ENCODE data around the gene PDE4B. TPM values are rescaled to one million over a fixed set of nuclear protein-coding genes. Genes with fewer than 3 reads are reported as not detected.
A peak's percentile ranks its signal among the peaks of the same experiment; 100 is the strongest.

PDE4B gene
- 10.6 TPM for total RNA-seq
- long read RNA-seq, transcript PDE4B-203 (10 exons, 3,982 nt): major isoform, 15 of 19 reads
- long read RNA-seq, partial matches to known transcripts: 1 of 19 reads
- long read RNA-seq, other reads (novel, unspliced or antisense): 3 of 19 reads

DNA sequence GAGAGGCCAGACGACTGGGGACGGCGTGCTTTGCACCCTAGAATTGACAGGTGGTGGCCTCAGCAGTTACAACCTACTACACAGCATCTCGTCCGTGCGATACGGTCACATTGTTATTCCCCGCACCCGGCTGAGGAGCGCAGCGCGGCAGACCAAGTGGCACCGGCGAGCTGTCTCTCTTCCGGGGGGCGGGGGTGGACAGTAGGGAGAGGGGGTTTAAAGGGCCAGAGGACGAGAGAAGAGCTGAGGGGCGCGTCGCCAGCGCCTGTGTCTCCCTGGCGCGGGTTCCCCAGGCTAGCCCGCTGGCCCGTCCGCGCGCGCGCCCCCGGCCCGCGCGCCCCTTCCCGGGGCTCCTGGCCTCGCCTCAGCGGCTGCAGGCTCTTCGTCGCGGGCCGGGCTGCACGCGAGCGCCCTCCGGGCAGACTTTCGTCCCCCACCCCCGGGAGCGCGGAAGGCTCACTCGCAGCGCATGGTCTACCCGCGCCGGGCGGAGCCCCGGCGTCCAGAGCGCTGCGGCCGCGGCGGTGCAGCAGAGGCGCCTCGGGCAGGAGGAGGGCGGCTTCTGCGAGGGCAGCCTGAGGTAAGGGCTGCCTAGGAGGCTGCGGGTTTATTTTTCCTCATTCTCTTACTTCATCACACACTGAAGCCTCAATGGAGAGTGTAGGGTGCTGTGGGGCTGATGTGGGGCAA, at the start of gene PDE4B:
Gene PDE4B, plus strand, starts transcription at position 227 of the 690 bp plus-strand sequence.
- intact Hi-C loops (cut with DNase I): no loop called here
- DNase-seq: no peak
- peak; percentile 46 for ATAC-seq (ENCODE audit: poor library complexity)

DNA sequence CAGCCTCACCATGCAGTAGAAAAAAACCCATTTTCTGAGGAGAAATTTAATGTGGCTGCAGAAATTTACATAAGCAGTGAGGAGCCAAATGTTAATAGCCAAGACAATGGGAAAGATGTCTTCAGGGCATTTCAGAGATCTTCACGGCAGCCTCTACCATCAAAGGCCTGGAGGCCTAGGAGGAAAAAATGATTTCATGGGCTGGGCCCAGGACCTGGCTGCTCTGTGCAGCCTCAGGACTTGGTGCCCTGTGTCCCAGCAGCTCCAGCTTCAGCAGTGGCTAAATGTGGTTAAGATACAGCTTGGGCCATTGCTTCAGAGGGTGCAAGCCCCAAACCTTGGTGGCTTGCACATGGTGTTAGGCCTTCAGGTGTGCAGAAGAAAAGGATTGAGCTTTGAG, 48.0 kb upstream of the PDE4B start:
- DNase-seq (no peak), ATAC-seq (ENCODE audit: poor library complexity) (no peak)
- intact Hi-C loops (cut with DNase I): no loop called here

DNA sequence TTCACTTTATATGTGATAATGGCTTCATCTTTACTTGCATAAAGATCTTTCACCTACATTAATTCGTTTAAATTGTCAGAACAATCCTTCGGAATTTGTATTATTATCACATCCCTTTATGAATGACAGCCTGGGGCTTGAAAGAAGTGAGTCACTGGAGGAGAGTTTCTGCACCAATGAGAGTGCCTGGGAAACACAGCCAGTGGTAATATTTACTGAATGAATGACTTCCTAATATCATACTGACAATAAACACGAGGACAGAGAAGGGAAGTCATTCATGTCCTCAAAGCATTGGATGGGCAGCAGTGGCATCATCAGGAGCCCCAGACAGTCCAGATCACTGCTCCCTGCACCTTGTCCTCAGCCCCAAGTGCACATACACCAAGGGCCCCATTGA, 40.7 kb upstream of the PDE4B start:
- intact Hi-C loops (cut with DNase I): no loop called here
- no peak for DNase-seq
- no peak for ATAC-seq (ENCODE audit: poor library complexity)

DNA sequence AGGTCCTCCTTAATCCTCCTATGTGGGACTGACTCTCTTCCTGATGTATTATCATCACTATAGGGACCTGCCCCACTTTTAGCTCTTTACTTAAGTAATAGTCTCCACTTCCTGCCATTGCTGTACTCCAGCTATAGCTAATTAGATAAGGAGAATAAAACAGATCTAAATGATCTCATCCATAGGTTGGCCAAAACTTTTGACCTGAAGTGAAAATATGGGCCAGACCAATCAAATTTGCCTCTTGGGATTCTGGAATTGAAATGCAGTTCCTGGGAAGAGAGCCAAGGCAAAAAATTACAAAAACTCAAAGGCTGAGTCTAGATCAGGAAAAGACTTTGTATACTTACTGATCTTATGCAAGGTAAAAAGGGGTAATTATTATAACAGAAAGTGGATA, 36.1 kb upstream of the PDE4B start:
- intact Hi-C loops (cut with DNase I): no loop called here
- ATAC-seq (ENCODE audit: poor library complexity) (no peak), DNase-seq (no peak)

DNA sequence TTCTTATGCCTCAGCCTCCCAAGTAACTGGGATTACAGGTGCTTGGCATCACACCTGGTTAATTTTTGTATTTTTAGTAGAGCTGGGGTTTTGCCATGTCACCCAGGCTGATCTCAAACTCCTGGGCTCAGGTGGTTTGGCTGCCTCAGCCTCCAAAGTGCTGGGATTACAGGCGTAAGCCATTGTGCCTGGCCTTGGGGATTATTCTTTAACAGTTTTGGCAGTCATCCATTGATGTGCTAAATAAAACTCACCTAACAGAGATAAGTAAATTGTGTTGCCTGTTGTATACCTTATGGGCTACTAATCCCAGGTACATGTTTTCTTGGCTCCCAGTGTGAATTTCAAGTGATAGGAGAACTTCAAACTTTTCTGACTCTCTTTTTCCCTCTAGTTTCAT, 35.2 kb upstream of the PDE4B start:
- DNase-seq (no peak), ATAC-seq (ENCODE audit: poor library complexity) (no peak)
- intact Hi-C loops (cut with DNase I): no loop called here

DNA sequence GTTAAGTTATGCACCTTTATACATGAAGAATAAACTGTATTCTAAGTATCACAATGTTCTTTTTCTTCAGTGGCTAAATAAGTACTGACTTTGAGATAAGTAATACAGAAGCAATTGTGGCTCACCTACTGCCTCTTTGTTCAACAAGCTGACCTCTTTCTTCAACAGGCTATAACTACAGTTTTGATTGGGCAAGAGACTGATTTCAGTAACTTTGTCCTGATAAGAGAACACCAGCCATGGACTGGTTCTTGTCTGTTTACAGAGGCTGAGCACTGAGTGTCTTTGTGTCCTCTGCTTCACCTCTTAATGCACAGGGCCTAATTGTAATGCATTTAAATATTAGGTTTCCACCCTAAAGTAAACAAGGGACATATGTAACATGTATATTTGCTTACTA, 34.6 kb upstream of the PDE4B start:
- intact Hi-C loops (cut with DNase I): no loop called here
- DNase-seq: no peak
- no peak for ATAC-seq (ENCODE audit: poor library complexity)

DNA sequence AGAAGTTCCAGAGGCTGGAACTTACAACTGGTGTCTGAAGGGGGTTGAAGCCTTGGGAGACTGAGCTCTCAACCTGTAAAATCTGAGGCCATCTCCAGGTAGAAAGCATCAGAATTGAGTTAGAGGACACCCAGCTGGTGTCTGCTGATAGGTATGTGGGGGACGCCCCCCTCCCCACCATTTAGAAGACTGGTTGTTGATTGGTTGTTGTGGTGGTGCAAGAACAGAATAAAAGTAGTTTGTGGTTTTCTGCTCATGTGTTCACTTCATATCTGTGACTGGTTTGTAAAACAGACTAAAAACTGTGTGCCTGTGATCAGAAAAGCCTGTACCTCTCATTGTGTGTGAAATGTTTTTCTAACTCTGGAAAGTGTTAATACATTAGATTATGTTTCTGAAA, 33.2 kb upstream of the PDE4B start:
- no peak for ATAC-seq (ENCODE audit: poor library complexity)
- no peak for DNase-seq
- intact Hi-C loops (cut with DNase I): no loop called here

DNA sequence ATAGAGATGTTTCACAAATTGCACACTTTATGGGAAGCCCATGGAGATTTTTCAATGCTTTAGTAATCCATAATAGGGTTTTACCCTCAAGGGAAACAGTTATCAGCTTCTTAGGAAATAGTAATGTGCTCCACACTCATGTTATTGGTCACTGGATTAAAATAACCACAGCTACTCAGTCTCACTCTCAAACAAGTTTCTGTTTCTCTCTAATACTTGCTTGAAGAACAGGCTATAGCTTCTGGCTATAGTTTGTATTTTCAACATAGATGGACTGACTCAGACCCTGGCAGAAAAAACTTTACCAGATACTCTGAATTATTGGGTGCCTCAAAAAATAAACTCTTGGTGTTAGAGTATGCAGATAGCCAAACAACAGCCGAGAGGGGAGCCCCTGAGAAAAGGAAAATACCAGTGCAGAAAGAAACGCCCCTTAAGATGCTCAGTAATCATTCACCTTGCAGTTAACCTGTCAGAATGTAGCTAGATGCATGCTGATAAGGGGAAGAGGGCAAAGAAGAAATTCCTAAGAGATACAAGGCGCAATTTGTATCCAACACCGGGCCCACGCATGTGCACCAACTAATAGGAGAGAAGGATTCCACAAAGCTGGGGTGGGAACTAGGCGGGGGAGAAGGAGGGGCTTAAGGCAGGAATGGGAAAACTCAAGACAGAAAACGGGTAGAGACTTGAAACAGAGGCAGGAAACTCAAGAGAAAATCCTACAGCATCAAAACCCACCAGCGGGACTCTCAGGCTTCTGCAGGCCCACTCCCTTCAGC, 30.4 kb upstream of the PDE4B start:
- intact Hi-C loops (cut with DNase I): no loop called here
- no peak for ATAC-seq (ENCODE audit: poor library complexity)
- DNase-seq: no peak

DNA sequence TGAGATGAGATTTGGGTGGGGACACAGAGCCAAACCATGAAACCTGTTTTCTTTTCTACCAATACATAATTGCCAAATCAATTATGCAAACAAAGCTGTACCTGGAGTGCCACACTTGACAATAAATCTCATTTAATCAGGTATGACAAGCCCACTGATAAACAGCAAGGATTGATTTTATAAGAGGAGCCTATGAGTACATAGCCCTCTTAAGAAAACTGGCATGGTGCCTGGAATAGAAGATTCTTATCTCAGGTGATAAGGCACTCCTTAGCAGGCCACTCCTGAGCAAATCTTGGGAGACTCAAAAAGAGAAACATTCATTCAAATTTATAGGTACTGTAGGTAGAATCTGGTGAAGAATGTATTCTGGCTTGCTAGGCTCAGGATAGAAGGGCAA, 28.6 kb upstream of the PDE4B start:
- intact Hi-C loops (cut with DNase I): no loop called here
- ATAC-seq (ENCODE audit: poor library complexity): no peak
- DNase-seq: no peak

DNA sequence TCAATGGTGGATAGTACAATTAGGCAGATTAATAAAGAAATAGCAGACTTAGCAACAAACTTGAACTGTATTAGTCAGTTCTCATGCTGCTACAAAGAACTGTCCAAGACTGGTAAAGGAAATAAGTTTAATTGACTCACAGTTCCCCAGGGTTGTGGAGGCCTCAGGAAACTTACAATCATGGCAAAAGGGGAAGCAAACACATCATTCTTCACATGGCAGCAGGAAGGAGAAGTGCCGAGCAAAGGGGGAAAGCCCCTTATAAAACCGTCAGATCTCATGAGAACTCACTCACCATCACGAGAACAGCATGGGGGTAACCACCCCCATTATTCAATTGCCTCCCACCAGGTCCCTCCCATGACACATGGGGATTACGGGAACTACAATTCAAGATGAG, 27.1 kb upstream of the PDE4B start:
- ATAC-seq (ENCODE audit: poor library complexity) (no peak), DNase-seq (no peak)
- intact Hi-C loops (cut with DNase I): no loop called here

DNA sequence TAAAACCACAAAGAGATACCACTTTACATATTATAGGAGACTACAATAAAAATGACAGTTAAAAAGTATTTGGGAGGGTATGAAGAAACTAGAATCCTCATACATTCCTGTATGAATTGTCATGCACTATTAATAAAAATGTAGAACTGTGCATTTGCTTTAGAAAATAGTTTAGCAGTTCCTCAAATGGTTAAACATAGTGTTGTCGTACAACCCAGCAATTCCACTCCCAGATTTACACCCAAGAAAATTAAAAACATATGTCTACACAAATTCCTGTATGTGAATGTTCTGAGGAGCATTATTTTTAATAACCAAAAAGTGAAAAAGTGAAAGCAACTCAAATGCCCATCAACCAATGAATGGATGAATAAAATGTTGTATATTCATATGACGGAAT, 23.1 kb upstream of the PDE4B start:
- DNase-seq: no peak
- intact Hi-C loops (cut with DNase I): no loop called here
- no peak for ATAC-seq (ENCODE audit: poor library complexity)

DNA sequence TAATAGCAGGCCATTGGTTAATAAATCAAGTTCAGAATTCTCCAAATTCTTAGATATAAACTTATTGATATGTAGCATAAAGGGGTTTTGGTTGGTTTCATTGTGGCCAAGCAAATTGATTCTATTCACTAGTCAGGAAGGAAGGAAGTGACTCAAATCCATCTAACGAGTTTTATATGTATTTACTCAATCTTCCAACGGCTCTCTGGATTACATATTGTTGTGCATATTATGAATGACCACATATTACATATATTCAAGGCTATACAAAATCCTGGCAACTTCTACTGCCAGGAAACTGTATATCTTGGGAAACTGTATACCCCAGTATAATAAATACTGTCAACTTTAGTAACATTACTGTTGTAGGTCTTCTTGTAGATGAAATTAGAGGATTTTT, 20.1 kb upstream of the PDE4B start:
- ATAC-seq (ENCODE audit: poor library complexity): no peak
- no peak for DNase-seq
- intact Hi-C loops (cut with DNase I): no loop called here

DNA sequence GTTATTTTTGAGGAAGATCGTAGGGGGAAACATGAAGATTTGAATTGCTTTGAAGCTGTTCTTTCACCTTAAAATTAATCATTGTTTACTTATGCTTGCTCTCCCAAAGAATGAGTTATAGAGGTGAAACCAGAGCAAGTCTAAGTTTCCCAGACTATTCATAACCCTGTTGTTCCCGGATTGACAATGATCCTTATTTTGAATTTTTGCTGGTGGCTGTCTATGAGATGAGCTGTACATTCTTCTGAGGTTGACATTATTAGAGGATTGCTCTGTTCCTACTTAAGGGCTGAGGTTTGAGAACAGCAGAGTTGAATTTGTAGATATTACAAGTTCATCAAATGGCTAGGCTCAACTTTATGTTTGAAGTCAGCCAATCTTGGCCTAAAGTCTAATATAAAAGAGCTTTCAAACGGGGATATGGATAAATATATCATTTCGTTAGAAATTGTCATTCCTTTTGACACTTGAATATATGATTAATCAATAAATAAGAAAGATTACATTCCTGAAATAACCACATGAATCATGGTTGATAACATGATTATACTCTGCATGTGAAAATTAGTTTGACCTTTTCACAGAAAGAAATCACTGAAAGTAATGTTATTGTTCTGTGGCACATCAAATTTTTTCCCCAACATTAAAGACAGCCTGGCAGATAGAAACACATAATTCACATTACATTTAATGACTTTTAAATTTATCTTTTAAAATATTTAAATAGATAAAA, 19.1 kb upstream of the PDE4B start:
- intact Hi-C loops (cut with DNase I): no loop called here
- DNase-seq: no peak
- no peak for ATAC-seq (ENCODE audit: poor library complexity)

DNA sequence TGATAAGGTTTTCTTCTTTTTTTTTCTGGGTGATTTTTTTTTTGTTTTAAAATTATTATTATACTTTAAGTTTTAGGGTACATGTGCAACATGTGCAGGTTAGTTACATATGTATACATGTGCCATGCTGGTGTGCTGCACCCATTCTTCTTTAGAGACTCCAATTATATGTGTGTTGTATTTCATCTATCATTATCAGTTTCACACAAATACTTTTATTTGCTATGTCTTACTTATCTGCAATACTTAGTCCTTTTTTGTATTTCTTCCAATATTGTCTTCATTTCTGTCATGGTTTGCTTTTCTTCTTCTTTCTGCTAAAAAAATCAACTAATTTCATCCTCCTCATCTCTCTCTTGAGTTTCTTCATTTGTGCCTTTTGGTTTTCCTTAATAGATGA, 3.9 kb upstream of the PDE4B start:
- DNase-seq: no peak
- intact Hi-C loops (cut with DNase I): no loop called here

DNA sequence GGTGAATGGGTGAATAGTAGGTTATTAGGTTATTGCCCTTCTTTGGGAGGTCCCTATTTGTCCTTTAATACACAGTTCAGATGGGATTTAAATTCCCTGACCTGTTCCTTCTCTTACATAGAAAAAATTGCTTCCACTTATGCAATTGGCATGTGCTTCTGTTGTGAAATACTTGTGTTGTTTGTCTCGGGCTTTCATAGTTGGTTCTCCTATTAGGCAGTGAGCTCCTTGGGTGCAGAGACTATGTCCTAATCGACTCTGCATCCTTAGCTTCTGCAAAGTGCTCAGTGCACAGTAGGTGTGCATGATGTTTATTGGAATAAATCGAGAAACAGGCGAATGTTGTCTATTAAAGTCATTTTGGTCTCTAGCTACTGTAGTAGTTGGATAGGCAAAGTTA, 1.3 kb upstream of the PDE4B start:
- DNase-seq (no peak), ATAC-seq (ENCODE audit: poor library complexity) (peak; percentile 51)
- intact Hi-C loops (cut with DNase I): no loop called here

More for the DNA sequence above, 3.9 kb upstream of the PDE4B start:
- no peak for ATAC-seq (ENCODE audit: poor library complexity)

DNA sequence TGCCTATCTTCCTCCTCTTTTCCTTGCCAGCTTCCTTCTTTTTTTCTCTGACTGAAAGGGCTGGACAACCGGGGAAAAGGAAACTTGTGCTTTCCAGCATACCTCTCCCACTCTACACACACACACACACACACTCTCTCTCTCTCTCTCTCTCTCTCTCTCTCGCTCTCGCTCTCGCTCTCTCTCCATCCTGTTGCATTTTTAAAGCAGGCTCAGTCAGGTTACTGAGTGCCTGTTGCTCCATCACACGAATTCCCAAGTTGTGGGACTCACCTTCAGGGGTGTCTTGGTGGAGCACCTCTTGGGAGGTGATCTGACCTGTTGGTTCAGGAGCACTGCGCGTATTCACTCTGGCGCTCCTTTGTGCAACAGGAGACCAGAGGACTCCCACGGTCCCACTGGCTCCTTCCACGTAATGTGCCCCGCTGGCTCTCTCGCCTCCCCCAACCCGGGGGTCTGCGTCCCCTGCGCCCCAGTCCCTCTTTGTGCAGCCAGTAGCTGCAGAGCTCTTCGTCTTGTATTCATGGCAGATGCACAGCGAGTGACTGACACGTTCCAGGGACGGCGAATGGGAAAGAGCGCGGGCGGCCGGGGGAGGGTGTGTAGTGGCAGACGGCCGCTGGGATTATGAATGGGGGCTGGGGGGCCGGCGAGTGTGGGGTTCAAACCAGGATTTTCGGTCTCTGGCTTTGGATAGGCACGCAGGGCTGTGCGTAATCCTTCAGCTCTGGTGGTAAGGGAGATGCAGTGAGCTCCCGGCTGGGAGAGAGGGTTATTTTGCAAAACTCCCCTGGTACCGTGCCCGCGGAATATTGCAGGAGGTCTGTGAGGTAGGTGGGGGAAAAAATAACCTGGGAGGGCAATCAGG, 660 bp upstream of the PDE4B start:
- ATAC-seq (ENCODE audit: poor library complexity) (peak; percentile 36), DNase-seq (no peak)
- intact Hi-C loops (cut with DNase I): no loop called here

DNA sequence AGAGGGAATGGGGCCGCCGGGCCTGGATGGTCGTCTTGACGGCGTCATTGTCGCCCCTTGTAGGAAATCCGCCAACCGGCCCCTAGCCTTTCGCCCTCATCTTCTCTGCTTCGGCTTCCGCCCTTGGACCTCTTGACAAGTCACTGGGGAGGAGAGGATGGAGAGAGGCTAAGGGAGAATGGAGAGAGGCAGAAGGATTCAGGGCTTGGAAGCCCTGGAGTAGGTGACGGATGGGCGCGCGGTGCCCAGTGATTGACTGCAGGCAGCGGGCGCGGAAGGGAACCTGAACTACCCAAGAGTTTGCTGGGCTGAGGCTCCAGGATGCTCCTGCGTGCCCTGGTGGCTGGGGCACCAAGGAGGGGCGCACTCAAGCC, 651 bp downstream of the PDE4B start:
- DNase-seq (no peak), ATAC-seq (ENCODE audit: poor library complexity) (no peak)
- intact Hi-C loops (cut with DNase I): no loop called here

DNA sequence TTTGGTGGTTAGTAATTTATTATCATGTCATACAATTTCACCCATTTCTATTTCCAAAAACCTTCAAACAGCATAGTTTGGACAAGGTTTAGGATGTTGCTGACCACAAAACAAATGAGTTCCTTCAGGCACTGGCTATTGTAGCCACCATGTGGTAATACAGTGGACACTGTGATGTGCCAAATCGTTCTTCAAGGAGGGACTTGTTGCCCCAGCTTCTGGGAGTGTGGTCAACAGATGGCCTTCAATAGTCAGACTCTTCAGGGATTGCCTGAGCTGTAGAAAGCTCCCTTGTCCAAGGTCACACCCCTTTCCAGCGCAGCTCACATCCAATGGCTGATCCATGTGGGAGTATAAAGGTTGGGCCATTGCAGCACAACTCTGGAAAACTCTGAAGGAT, 2.6 kb downstream of the PDE4B start:
- intact Hi-C loops (cut with DNase I): no loop called here
- ATAC-seq (ENCODE audit: poor library complexity) (no peak), DNase-seq (no peak)

DNA sequence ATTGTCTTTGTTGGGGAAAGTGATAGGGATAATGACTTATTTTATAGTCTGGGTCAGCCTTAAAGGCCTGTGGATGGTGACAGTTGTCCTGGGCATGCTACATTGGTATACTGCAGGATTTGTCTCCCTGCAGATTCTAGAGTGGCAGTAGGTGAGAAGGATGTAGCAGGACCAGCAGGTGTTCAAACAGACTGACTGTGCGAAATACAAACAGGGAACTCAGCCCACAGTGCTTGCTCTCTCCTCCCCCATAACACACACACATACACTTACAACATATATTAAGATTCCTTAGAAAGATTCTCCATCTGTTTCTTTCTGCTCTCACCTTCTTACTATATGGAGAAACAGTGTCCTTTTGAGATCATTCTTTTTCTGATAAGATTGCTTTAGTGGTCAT, 6.9 kb downstream of the PDE4B start:
- ATAC-seq (ENCODE audit: poor library complexity) (no peak), DNase-seq (no peak)
- intact Hi-C loops (cut with DNase I): no loop called here

All from Right ventricle myocardium superior (tissue), 1 donor.